ENCODE results near the gene THAP7. TPM values are rescaled to one million over a fixed set of nuclear protein-coding genes. Genes with fewer than 3 reads are reported as not detected.
"Not testable (repeated sequence)": the region's sequence is repeated elsewhere in the genome, so short reads cannot be mapped to it uniquely, and the experiment has no call there.

Gene THAP7
- total RNA-seq (10 to 100 TPM; 68.5 to 70.5 TPM), polyA plus RNA-seq (10 to 100 TPM; 31.7 to 55.5 (median 41.1) TPM), total RNA-seq (44.0 to 77.5 (median 66.5) reads per million in 6 experiments)

GRCh38 chr22:21001601-21002325 lies at the start of gene THAP7:
Gene THAP7, minus strand, starts transcription at chr22:21002118. Its CDS starts 207 bp downstream, at chr22:21001911.
- Mint-ChIP-seq H3K27ac (peak within 1 kb of the TSS; percentile 98 to 100 (median 99)), H3K36me3 (peaks cover 0 to 13% (median 0%) of the 10 kb centered on the region in 3 donors), H3K4me1 (peaks cover 18 to 49% (median 43%) of the 10 kb centered on the region in 4 donors), H3K4me3 (peak within 1 kb of the TSS; percentile 94 to 98 (median 98)), H3K9me3 (no peaks in the 10 kb centered on the region), H3K27me3 (no peaks in the 10 kb centered on the region)
- DNase-seq (peak; percentile 94 to 99 (median 96)), ATAC-seq (peak; percentile 88 to 90)
- POLR2A ChIA-PET = interaction anchor here (0.7 to 7.0 kb wide), 12 partner anchors 8 to 1555 kb away, joined by 3 to 78 read pairs (median 4); partner anchors contain the start of genes LZTR1, P2RX6 and SLC7A4

DNA sequence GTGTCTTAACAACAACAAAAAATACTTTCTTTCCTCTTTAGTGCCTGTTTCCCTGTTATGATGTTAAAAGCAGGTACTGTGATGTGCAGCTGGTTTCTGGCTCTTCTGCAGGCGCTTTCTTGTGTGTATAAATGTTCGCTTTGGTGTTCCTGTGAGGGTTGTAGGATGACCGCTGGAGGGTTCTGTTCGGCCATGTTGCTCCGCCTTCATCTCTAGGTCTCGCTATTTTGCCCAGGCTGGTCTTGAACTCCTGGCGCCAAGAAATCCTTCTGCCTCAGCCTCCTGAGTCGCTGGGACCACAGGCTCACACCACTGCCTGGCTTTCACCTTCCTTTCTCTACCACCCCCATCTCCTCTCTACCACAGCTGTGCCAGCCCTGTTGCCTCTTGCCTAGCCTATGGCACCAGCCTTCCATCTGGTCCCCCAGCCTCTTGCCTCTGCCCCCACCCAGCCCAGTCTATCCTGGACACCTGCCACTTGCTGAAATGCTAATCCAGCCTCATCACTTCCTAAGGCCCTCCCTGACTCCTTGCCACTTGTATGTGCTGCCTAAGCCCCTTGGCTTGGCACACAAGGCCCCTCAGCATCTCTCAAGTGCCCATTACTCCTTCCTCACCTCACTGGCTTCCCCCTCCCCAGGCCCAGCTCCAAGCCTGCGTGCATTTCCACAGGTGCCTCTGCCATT lies 49.4 kb upstream of the THAP7 start:
- DNase-seq = no peak
- POLR2A ChIA-PET = no interaction called here
- H3K27ac Mint-ChIP-seq = peak overlapping the region in 2 of 10 donors; percentile 43 to 61
- H3K4me3 Mint-ChIP-seq = no peak overlapping the region
- H3K9me3 Mint-ChIP-seq = no peaks in the 10 kb centered on the region
- H3K36me3 Mint-ChIP-seq = no peaks in the 10 kb centered on the region
- H3K27me3 Mint-ChIP-seq = no peaks in the 10 kb centered on the region
- ATAC-seq = no peak
- peaks cover 10 to 20% (median 14%) of the 10 kb centered on the region in 4 donors for H3K4me1 Mint-ChIP-seq

- POLR2A ChIA-PET, H3K36me3 Mint-ChIP-seq, ATAC-seq, H3K9me3 Mint-ChIP-seq, H3K4me3 Mint-ChIP-seq, DNase-seq: not testable (repeated sequence)
- Mint-ChIP-seq H3K4me1 (peaks cover 15 to 27% (median 19%) of the 10 kb centered on the region in 4 donors), H3K27ac (peak overlapping the region in 2 of 10 donors; percentile 12 to 27), H3K27me3 (peaks cover 0 to 13% (median 0%) of the 10 kb centered on the region in 5 donors)
Observed at GRCh38 chr22:21048965-21049364, 47.0 kb upstream of the THAP7 start.

GRCh38 chr22:21048448-21048847 lies 46.5 kb upstream of the THAP7 start:
- ATAC-seq, DNase-seq, POLR2A ChIA-PET, H3K36me3 Mint-ChIP-seq, H3K4me3 Mint-ChIP-seq, H3K9me3 Mint-ChIP-seq: not testable (repeated sequence)
- Mint-ChIP-seq H3K27me3 (peaks cover 1 to 18% (median 3%) of the 10 kb centered on the region in 5 donors), H3K4me1 (peaks cover 17 to 32% (median 24%) of the 10 kb centered on the region in 4 donors), H3K27ac (peak overlapping the region in 4 of 10 donors; percentile 27 to 65 (median 54))

DNA sequence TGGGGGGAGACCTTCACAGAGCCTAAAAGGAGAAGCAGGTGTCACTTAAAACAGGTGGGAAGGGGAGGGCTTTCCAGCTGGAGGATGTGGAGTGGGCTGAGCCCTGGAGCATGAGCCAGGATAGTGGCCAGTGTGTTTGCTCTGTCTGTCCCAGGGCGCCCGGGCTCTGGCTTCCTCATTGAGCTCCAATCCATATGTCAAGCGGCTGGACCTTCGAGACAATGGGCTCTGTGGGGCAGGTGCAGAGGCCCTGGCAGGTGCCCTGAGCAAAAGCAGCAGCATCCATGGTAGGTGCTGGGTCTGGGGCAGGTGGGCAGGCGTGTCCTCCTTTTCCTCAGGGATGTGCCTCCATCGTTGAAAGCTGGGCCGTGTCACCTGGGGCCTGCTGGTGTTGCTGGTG lies 45.8 kb upstream of the THAP7 start:
- no peak overlapping the region for H3K4me3 Mint-ChIP-seq
- no peak for DNase-seq
- H3K4me1 Mint-ChIP-seq = peaks cover 21 to 39% (median 29%) of the 10 kb centered on the region in 4 donors
- peaks cover 0 to 2% (median 0%) of the 10 kb centered on the region in 9 donors for H3K9me3 Mint-ChIP-seq
- ATAC-seq = no peak
- H3K27me3 Mint-ChIP-seq = peaks cover 7 to 26% (median 8%) of the 10 kb centered on the region in 5 donors
- peak overlapping the region in 2 of 10 donors; percentile 69 to 70 for H3K27ac Mint-ChIP-seq
- POLR2A ChIA-PET = interaction anchor here (0.6 kb wide), 1 partner anchor 595 kb away, joined by 3 read pairs; no protein-coding TSS in a partner anchor
- no peaks in the 10 kb centered on the region for H3K36me3 Mint-ChIP-seq

- Mint-ChIP-seq H3K36me3 (no peaks in the 10 kb centered on the region), H3K4me3 (no peak overlapping the region), H3K27me3 (peaks cover 7 to 31% (median 11%) of the 10 kb centered on the region in 5 donors), H3K9me3 (peaks cover 0 to 2% (median 0%) of the 10 kb centered on the region in 9 donors), H3K4me1 (peaks cover 21 to 40% (median 29%) of the 10 kb centered on the region in 4 donors), H3K27ac (peak overlapping the region in 2 of 10 donors; percentile 9 to 69)
- no peak for DNase-seq
- no peak for ATAC-seq
- POLR2A ChIA-PET = interaction anchor here (0.6 kb wide), 1 partner anchor 596 kb away, joined by 3 read pairs; no protein-coding TSS in a partner anchor
Observed at GRCh38 chr22:21047035-21047661, 45.2 kb upstream of the THAP7 start.

- peak within 1 kb of the TSS in 9 of 10 donors; percentile 60 to 97 (median 91) for H3K27ac Mint-ChIP-seq
- ATAC-seq (peak; percentile 94 to 97), DNase-seq (peak; percentile 32 to 86 (median 70))
- POLR2A ChIA-PET = interaction anchor here (0.6 to 1.1 kb wide), 2 partner anchors 45 to 986 kb away, joined by 3 read pairs; no protein-coding TSS in a partner anchor
- H3K4me3 Mint-ChIP-seq = peak within 1 kb of the TSS; percentile 61 to 77 (median 72)
- peaks cover 7 to 34% (median 11%) of the 10 kb centered on the region in 5 donors for H3K27me3 Mint-ChIP-seq
- H3K36me3 Mint-ChIP-seq = no peaks in the 10 kb centered on the region
- H3K4me1 Mint-ChIP-seq = peaks cover 15 to 33% (median 29%) of the 10 kb centered on the region in 4 donors
- H3K9me3 Mint-ChIP-seq = peaks cover 0 to 2% (median 0%) of the 10 kb centered on the region in 9 donors
Observed at GRCh38 chr22:21045585-21046294, 43.8 kb upstream of the THAP7 start, which contains the start of gene LRRC74B. Gene LRRC74B, plus strand, starts transcription at chr22:21045946. Its CDS starts 41 bp downstream, at chr22:21045987.

- peak; percentile 19 to 42 for ATAC-seq
- no peaks in the 10 kb centered on the region for H3K36me3 Mint-ChIP-seq
- DNase-seq = no peak
- POLR2A ChIA-PET = interaction anchor here (0.6 to 1.1 kb wide), 2 partner anchors 44 to 985 kb away, joined by 3 read pairs; no protein-coding TSS in a partner anchor
- peaks cover 7 to 37% (median 11%) of the 10 kb centered on the region in 5 donors for H3K27me3 Mint-ChIP-seq
- peak overlapping the region; percentile 61 to 77 (median 72) for H3K4me3 Mint-ChIP-seq
- H3K9me3 Mint-ChIP-seq = peaks cover 0 to 2% (median 0%) of the 10 kb centered on the region in 9 donors
- peak overlapping the region in 8 of 10 donors; percentile 60 to 97 (median 92) for H3K27ac Mint-ChIP-seq
- peaks cover 15 to 33% (median 29%) of the 10 kb centered on the region in 4 donors for H3K4me1 Mint-ChIP-seq
Observed at GRCh38 chr22:21044931-21045584, 43.1 kb upstream of the THAP7 start.

- peak overlapping the region in 3 of 10 donors; percentile 38 to 74 (median 71) for H3K4me3 Mint-ChIP-seq
- H3K36me3 Mint-ChIP-seq = no peaks in the 10 kb centered on the region
- ATAC-seq = no peak
- peaks cover 0 to 2% (median 0%) of the 10 kb centered on the region in 9 donors for H3K9me3 Mint-ChIP-seq
- H3K4me1 Mint-ChIP-seq = peaks cover 15 to 33% (median 29%) of the 10 kb centered on the region in 4 donors
- DNase-seq = no peak
- peak overlapping the region in 2 of 10 donors; percentile 83 to 97 for H3K27ac Mint-ChIP-seq
- peaks cover 7 to 44% (median 12%) of the 10 kb centered on the region in 5 donors for H3K27me3 Mint-ChIP-seq
- POLR2A ChIA-PET = interaction anchor here (0.6 to 1.1 kb wide), 2 partner anchors 19 to 54 kb away, joined by 7 read pairs; no protein-coding TSS in a partner anchor
Observed at GRCh38 chr22:21043860-21044535, 42.1 kb upstream of the THAP7 start.

Measured in naive thymus-derived CD8-positive, alpha-beta T cell (primary cell).